Neutrophil (primary cell): ENCODE measurements around the gene MDFIC.

ENCODE experiments used
- H3K27ac ChIP-seq: fragments of 200-600 bp; sonication (generic); 2 replicates; pipeline ENCODE4 v1.5.1; 2016; ENCODE audit warnings: mild to moderate bottlenecking, moderate library complexity
- H3K27me3 ChIP-seq: fragments of 200-600 bp; sonication (generic); 2 replicates; pipeline ENCODE4 v1.6.0; 2016; ENCODE audit warnings: mild to moderate bottlenecking
- H3K36me3 ChIP-seq: fragments of 200-600 bp; sonication (generic); 2 replicates; pipeline ENCODE4 v1.5.1; 2017
- H3K4me1 ChIP-seq, 2 experiments: fragments of 200-600 bp in 1 of 2; sonication (generic) in 1 of 2; 1 replicate in 1 of 2; 2 replicates in 1 of 2; pipeline versions ENCODE4 v1.5.1 to v1.6.1; 2013 to 2016; ENCODE audit warnings: low read depth in 1 of 2, low read length in 1 of 2, mild to moderate bottlenecking in 1 of 2, moderate library complexity in 1 of 2; ENCODE audit not compliant: control insufficient read depth in 1 of 2, insufficient read depth in 1 of 2
- H3K4me3 ChIP-seq, 2 experiments: fragments of 200-600 bp in 1 of 2; sonication (generic) in 1 of 2; 1 replicate in 1 of 2; 2 replicates in 1 of 2; pipeline ENCODE4 v1.5.1; 2013 to 2016; ENCODE audit warnings: low read depth in 1 of 2, low read length in 1 of 2, mild to moderate bottlenecking in 1 of 2, moderate library complexity in 1 of 2
- H3K9me3 ChIP-seq: fragments of 200-600 bp; sonication (generic); 2 replicates; pipeline ENCODE4 v1.5.1; 2016
- CTCF ChIP-seq: fragments of 200-600 bp; sonication (generic); IDR thresholded peaks from 2 replicates; pipeline ENCODE4 v1.5.1; 2016; ENCODE audit warnings: antibody characterized with exemption

Gene MDFIC

GRCh38 chr7:115007751-115008150 is 85.9 kb downstream of the MDFIC start:
- Histone ChIP-seq H3K9me3 (no peaks in the 10 kb centered on the region), H3K36me3 (no peaks in the 10 kb centered on the region), H3K27ac (no peak overlapping the region), H3K4me1 (no peaks in the 10 kb centered on the region), H3K4me3 (no peak overlapping the region), H3K27me3 (no peaks in the 10 kb centered on the region)
- no peak for TF ChIP-seq CTCF

- Histone ChIP-seq H3K27ac (no peak overlapping the region), H3K4me3 (no peak overlapping the region)
Measured at GRCh38 chr7:115008465-115009114, 86.7 kb downstream of the MDFIC start.

GRCh38 chr7:115009139-115009538 is 87.2 kb downstream of the MDFIC start:
- Histone ChIP-seq H3K36me3 (no peaks in the 10 kb centered on the region), H3K4me3 (no peak overlapping the region), H3K4me1 (no peaks in the 10 kb centered on the region), H3K27me3 (no peaks in the 10 kb centered on the region), H3K9me3 (no peaks in the 10 kb centered on the region), H3K27ac (no peak overlapping the region)
- no peak for TF ChIP-seq CTCF

More at GRCh38 chr7:115008465-115009114, 86.7 kb downstream of the MDFIC start:
- H3K36me3 ChIP-seq, result no peaks in the 10 kb centered on the region
- no peaks in the 10 kb centered on the region for H3K9me3 ChIP-seq
- TF ChIP-seq CTCF, result no peak
- no peaks in the 10 kb centered on the region for H3K4me1 ChIP-seq
- H3K27me3 ChIP-seq, result no peaks in the 10 kb centered on the region

GRCh38 chr7:115009736-115010440 is 88.0 kb downstream of the MDFIC start:
- no peaks in the 10 kb centered on the region for H3K9me3 ChIP-seq
- H3K27me3 ChIP-seq, result no peaks in the 10 kb centered on the region
- TF ChIP-seq CTCF, result no peak
- H3K27ac ChIP-seq, result no peak overlapping the region
- no peaks in the 10 kb centered on the region for H3K36me3 ChIP-seq
- H3K4me3 ChIP-seq, result no peak overlapping the region
- H3K4me1 ChIP-seq, result no peaks in the 10 kb centered on the region

GRCh38 chr7:115010441-115010820 is 88.5 kb downstream of the MDFIC start:
- H3K27me3 ChIP-seq, result no peaks in the 10 kb centered on the region
- H3K36me3 ChIP-seq, result no peaks in the 10 kb centered on the region
- H3K4me3 ChIP-seq, result no peak overlapping the region
- no peak for TF ChIP-seq CTCF
- H3K4me1 ChIP-seq, result no peaks in the 10 kb centered on the region
- H3K9me3 ChIP-seq, result no peaks in the 10 kb centered on the region
- H3K27ac ChIP-seq, result no peak overlapping the region
